ENCODE data around the gene ELAPOR1.
"Not testable (repeated sequence)": the region's sequence is repeated elsewhere in the genome, so short reads cannot be mapped to it uniquely, and the experiment has no call there.

Gene ELAPOR1

DNA sequence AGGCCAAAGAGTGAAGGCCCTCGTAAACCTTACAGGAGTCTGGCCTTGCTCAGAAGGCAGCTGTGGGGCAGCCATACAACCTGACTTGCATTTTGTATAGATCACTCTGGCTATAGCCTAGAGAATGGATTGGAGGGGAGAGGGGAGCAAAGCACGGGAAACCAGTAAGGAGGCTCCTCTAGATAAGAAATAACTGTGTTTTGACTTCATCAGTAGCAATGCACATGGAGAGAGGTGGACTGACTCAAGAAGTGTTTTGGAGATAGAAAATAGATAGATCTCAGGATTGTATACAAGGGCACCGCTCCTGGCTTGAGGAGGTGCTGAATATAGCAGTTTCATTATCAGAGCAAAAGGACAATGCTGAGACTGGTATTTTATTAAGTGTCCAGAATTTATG lies 26.5 kb downstream of the ELAPOR1 start:
- no peak for DNase-seq

DNA sequence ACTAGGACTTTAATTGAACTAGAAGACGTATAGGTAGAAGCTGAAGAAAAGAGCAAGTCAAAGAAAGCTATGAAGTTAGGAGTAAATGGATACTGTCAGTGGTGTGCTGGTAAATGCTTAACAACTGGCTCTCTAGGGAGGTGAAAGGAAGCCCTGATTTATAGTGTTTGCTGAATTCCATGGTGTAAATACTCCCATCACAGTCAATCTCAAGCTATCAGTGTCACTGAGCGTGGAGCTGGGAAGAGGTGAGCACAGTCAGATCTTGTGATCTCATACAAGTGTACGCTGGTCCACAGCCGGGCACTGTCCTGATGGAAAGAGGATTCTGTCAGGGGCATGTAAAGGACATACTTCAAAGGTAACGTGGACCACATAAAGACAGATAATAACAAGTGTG lies 28.3 kb downstream of the ELAPOR1 start:
- DNase-seq = no peak

DNA sequence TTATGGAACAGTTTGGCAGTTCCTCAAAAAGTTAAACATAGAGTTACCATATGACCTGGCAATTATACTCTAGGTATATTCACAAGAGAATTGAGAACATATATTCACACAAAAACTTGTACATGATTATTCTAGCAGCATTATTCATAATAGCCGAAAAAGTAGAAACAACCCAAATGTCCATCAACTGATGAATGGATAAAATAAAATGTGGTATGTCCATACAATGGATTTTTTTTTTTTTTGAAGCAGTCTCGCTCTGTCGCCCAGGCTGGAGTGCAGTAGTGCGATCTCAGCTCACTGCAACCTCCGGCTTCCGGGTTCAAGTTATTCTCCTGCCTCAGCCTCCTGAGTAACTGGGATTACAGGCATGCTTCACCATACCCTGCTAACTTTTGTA lies 28.8 kb downstream of the ELAPOR1 start:
- not testable (repeated sequence) for DNase-seq

DNA sequence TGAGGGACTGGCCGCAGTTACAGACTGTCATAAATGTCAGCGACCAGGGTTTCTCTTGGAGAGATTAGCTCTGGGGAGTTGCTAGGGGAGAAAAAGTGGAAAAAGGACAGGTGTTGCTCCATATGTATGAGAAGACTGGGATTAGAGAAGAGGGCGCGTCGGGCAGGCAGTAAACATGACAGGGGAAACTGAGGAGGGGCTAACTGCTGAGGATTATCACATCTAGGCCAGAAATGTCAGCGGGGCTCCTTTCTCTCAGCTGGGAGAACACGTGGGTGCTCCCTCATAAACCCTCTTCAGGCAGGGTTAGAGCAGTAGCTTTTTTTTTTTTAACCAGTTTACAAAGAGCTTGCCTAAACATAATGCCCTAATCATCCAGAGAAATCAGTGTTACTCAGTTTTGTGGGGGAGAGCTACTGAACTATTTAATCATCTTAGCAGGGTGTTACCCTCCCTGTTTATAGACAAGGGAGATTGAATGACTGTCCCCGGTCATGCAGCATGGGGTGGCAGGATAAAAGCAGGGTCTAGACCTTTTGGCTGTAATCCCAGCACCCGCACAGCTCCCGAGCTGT lies 35.2 kb downstream of the ELAPOR1 start:
- DNase-seq = no peak

DNA sequence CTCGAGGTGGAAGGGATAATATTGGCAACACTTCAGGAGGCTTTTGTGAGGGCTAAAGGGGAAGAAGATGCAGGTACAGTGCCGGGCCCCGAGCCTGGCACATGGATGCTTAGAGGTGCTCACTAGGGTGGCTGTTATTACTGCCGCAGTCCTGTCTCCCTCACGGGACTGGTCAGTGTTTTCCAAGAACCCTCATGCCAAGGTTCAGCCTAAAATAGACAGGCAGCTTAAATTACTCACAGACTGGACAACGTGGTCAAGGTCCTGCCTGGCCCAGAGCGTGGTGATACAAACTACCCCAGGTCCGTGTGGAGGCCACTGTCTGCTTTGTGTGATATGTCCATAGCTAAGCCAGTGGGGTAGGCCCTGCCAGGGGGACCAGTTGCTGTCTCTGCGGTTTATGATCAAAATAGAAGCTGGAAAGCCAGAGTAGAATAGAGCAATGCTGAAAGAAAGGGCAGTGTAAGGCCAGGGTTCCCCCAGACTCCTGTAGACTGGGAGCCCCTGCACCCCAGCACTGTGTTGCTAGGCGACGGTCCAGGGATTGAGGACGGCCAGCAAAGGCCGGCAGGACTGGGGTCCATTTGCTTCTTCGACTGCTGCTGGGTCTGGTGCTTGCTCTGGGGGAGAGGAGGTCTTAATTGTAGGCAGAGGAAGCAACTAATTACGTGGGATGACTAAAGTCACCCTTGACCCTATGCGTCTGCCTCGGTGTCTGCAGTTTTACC lies 36.1 kb downstream of the ELAPOR1 start:
- DNase-seq = no peak

DNA sequence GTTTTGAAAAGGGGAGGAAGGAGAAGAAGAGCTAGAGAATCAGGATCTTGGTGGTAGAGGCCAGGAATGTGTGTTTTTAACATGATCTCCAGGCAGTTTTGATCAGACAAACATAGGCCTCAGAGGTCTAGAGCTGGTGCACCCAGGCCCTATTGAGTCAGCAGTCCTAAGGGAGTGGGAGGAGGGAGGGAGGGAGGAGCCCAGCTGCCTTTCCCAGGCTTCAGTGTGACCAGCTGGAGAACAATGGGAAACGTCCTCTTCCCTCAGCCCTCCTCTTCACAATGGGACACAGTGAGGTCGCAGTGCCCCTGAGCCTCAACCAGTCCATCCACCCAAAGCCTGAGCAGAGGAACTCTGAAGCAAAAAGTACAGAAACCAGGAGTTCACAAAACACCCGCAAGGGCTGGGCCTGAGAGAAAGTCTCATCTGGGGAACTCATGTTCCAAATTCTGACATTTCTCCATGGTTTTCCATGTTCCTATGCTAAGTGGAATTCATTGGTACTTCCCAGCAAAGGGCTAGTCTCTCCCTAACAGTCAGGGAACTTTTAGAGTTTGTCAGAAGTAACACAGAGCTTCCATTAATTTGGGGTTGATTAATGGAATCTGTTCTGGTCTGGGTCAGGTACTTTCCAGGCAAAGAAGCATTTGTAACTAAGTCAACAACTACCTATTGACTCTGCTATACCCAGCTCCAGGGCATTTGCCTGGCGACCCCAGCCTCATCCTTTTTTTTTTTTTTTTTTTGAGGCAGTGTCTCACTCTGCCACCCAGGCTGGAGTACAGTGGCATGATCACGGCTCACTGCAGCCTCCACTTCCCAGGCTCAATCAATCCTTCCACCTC lies 37.5 kb downstream of the ELAPOR1 start:
- no peak for DNase-seq

DNA sequence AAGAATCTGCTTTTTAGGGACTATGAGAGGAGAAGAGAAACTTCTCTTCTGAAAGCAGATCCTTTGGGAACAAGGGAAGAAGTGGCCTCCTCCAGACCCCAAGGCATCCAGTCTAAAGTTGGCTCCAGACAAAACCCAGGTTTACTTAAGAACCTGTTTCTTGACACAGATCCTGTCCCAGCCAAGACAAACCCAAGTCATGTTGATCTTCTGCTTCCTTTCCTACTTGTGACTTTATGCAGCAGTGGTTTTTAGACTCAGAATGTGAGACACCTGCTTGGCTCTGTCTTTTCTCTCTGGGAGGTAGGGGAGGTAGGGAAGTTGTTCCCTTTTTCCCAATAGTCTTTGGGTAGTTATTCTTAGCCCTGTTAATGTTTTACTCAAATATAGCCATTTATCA lies 38.3 kb downstream of the ELAPOR1 start:
- DNase-seq = no peak

DNA sequence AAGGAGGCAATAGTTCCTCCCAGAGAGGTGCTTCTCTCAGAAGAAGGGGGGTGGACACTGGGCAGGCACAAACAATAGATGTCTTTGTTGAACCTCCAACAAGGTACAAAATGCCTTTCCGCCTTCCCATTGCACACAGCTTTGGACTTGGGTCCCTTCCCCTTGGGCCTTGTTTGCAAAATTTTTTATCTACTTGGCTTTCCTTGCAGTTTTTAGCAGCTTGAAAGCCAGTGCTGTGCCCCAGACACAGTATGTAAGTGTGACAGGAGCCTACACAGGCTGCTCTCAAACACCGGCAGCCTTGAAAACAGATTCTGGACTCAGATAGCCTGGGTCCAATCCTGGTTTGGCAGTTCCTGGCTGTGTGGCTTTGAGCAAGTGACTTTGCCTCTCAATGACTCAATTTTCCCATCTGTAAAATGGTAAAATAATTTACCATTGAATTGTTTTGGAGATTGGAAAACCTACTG lies 43.0 kb downstream of the ELAPOR1 start:
- DNase-seq = no peak

DNA sequence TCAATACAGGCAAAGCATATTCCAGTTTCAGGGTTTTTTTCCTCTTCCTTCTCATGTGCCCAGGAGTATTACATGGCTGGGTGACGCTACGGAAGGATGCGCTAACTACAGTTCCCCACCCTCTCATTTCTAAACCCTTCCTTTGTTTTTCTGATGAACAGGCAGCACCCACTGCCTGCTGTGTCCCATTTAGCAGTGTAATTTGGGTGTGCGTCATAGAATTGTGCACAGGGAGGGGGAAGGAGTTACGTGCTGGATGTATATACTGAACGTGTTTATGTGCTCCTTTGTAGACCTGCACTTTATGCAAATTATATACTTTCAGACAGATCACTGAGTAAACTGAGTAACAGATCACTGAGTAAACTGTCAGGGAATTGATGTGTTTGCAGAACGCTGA lies 44.5 kb downstream of the ELAPOR1 start:
- no peak for DNase-seq

DNA sequence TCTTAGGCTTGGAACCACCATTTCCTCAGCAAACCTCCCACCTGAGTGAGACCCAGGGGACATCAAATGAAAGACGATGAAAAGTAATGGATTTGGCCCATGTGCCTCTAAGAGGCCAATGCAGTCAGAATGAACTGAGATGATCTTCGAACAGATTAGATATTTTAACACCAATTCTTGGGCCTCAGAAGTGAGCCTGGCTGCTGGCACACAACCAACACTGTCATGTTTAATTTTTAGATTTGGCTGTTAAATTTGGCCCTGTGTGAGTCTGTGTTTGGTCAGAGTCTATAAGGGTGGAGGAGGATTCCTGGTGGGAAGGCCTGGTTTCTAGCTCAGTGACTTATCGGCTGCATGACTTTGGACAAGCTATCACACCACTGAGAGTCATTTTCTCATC lies 45.4 kb downstream of the ELAPOR1 start:
- no peak for DNase-seq

DNA sequence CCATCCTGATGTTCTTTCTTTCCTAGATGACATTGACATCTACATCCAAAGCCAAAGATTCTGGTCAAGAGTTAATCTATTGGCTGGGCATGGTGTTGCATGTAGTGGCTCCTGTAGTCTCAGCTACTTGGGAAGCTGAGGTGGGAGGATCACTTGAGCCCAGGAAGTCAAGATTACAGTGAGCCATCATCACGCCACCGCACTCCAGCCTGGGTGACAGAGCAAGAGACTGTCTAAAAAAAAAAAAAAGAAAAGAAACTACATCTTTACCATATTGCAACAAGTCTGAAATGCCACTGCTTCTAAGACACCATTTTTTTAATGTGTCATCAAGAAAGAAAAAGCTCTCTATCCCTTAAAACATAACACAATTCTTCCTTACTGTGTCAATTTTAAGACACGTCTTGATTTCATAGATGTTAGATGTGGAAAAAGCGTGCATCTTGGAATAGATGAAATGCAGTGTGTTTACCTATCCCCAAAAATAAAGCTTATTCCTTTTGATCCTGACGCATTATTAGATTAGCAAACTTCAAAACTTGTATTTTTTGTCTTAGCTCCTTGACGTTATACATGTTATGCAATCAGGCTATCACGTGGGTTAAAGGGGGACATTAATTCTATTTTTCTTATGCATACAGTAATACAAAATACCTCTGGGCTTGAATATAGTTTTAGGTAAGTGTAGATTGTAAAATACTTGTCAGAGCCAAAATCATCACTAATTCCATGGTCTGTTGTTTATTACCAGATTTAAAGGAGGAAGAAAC lies 46.3 kb downstream of the ELAPOR1 start:
- DNase-seq = no peak

DNA sequence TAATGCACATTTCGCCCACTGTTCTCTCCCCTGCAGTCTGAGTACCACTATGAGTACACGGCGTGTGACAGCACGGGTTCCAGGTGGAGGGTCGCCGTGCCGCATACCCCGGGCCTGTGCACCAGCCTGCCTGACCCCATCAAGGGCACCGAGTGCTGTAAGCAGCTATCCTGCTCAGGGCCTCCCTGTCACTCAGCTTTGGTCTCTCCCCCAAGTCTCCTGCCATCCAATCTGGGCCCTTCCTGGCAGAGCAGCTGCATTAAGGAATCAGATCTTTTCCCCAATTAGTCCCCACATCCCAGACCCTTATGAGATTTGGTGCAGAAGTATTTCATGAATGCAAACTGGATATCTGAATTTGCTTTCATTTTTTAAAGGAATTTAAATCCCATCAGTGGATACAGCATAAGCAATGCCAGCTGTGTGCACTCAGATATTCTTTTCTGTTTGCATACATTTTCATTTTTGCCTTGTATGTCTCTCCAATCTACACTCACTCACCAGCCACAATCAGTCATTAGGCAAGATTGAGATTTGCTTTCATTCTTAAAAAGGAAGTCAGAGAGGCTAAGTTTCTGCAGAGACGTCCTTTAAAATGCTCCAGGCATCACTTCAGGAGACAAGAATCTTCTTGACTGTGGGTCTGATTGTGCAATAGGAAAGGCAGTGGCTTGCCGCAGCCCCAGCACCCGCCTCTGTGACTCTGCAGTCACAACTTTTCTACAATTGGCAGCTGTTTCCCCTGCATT lies 48.1 kb downstream of the ELAPOR1 start:
- peak; percentile 97 for DNase-seq

DNA sequence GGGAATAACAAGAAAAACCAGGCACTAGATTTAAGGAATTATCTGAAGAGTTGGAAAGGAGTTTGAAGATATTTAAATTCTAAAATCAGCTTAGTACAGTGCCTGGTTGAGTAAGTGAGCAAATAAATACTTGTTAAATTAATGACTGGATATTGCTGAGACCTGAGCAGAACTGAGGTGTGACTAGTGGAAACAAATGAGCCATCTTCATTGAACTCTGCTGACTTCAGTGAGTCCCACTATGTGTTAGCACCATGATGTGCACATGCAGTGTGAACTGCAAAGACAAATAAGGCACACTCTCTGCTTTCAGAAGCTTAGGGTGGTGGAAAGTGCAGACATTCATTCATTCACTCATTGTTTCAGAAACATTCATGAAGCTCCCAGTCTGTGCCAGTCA lies 48.7 kb downstream of the ELAPOR1 start:
- no peak for DNase-seq

DNA sequence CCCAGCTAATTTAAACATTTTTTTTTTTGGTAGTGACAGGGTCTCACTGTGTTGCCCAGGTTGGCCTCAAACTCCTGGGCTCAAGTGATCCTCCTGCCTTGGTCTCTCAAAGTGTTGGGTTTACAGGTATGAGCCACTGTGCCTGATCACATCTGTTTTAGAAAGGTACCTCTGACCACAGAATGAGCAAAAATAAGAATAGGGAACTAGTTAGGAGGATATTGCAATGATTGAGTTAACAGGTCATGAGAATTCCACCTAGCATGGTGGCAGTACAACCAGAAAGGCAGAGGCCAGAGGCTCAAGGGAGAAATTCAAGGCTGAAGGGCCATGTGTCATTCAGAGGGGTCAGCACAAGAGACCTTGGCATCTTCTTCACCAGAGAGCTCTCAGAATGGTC lies 49.6 kb downstream of the ELAPOR1 start:
- DNase-seq = no peak

Data from SIG-M5 (cell line).